Erythroblast (primary cell): ENCODE results near the gene CSMD2.

Experiments
- DNase-seq, 2 experiments: peaks; one replicate each; lab custom pipeline; 2025; lab: John Stamatoyannopoulos, UW
- GATA1 ChIP-seq: IDR thresholded peaks from 2 replicates; pipeline ENCODE4 v1.6.1; 2011; ENCODE audit warnings: low read depth, mild to moderate bottlenecking, control low read depth, low read length, moderate library complexity
- POLR2A ChIP-seq: IDR thresholded peaks from 2 replicates; pipeline ENCODE4 v1.6.1; 2011; ENCODE audit warnings: mild to moderate bottlenecking, low read length

CSMD2 gene

GRCh38 chr1:33578557-33579448 is 586.2 kb downstream of the CSMD2 start:
- TF ChIP-seq POLR2A (no peak), GATA1 (no peak)
- no peak for DNase-seq

- TF ChIP-seq GATA1: no peak
- TF ChIP-seq POLR2A: no peak
- no peak for DNase-seq
These were observed 587.4 kb downstream of the CSMD2 start for GRCh38 chr1:33577663-33578062.

DNA sequence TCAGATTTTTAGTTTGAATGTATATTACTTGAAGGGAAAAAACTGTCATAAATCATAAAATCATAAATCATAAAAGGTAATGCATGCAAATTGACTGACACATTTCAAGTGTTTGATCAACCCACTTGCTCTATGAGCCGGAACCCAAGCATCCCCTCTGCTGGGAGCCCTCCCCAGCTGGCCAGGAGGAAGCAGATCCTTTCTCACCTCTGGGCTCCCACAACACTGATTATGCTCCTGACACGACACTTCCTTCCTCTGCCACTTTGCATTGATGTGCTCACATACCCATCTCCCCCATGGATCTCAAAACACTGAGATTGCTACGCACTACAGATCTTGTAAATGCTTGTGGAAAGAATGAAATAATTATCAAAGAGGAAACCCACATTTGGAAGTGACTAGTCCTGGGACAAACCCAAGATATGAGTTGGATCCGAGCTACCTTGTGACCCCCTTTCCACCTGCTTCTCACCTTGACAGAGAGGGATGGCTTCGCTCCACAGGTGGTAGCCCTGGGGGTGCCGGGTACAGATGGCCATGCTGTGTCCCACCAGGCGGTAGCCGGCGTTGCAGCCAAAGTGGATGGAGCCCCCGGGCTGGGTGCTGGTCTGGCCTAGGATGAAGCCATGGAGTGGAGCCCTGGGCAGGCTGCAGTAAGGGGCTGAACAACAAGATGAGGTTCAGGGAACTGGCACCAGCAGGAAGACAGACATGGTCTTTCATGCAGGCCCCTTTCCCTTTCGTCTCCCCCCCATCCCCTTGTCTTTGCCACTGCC is 588.0 kb downstream of the CSMD2 start:
- TF ChIP-seq GATA1 (no peak), POLR2A (no peak)
- DNase-seq: no peak

GRCh38 chr1:33575324-33575879 is 589.6 kb downstream of the CSMD2 start:
- TF ChIP-seq GATA1: no peak
- no peak for TF ChIP-seq POLR2A
- no peak for DNase-seq

GRCh38 chr1:33573661-33574060 is 591.4 kb downstream of the CSMD2 start:
- DNase-seq: no peak
- TF ChIP-seq POLR2A (no peak), GATA1 (no peak)

GRCh38 chr1:33572387-33572786 is 592.6 kb downstream of the CSMD2 start:
- TF ChIP-seq GATA1 (no peak), POLR2A (no peak)
- DNase-seq: no peak

GRCh38 chr1:33569331-33569730 is 595.7 kb downstream of the CSMD2 start:
- DNase-seq: no peak
- no peak for TF ChIP-seq GATA1
- no peak for TF ChIP-seq POLR2A

DNA sequence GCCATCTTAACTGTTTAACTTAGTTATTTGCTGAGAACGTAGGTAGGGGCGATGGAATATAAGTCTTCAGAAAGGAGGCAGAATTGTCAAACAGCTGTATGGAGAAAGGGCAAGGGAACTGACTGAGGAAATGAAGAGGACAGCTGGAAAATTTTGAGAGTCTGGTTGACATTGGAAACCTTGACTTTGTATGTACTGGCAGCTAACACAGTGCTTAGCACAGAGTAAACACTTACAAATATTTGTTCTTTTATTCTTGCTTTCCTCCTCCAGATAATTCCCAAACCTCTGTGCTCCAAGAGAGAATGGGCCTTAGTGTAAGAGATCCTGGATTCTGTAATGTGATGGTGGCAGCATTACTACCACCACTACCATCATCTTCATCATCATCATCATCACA is 601.3 kb downstream of the CSMD2 start:
- DNase-seq: no peak
- TF ChIP-seq POLR2A (no peak), GATA1 (no peak)

DNA sequence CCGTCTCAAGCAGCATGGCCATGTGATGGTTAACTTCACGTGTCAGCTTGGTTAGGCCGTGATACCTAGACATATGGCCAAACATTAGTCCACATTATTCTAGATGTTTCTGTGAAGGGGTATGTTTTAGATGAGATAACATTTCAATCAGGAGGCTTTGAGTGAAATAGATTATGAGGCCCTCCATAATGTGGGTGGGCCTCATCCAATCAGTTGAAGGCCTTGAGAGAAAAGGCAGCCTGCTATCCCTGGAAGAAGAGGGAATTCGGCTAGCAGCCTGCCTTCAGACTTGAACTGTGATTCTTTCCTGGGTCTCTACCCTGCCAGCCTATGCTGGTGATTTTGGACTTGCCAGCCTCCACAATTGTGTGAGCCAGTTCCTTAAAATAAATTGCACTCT is 602.5 kb downstream of the CSMD2 start:
- DNase-seq: no peak
- TF ChIP-seq POLR2A: no peak
- TF ChIP-seq GATA1: no peak

- TF ChIP-seq POLR2A (no peak), GATA1 (no peak)
These were observed 603.5 kb downstream of the CSMD2 start for GRCh38 chr1:33561576-33561975.

GRCh38 chr1:33560680-33561079 is 604.4 kb downstream of the CSMD2 start:
- no peak for DNase-seq

More at GRCh38 chr1:33561576-33561975, 603.5 kb downstream of the CSMD2 start:
- DNase-seq: no peak

DNA sequence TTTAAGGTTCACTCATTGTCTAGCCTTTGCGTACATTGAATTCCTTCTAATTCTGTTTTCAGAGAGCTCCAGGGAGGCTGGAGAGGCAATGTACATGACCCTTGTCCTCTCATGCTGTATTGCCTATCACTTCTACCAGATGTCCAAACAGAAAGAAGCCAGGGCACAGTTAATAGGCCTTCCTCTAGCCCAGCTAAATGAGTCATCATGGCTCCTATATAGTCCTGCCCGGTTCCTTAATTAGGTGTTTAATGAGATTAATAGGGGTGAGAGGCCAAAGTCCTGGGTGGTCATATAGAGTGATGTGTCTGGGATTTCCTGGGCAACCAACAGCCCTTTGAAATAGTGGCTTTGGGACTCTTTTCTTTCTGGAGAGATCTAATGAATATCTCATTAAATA is 616.3 kb downstream of the CSMD2 start:
- no peak for DNase-seq
- no peak for TF ChIP-seq GATA1
- TF ChIP-seq POLR2A: no peak

More at GRCh38 chr1:33560680-33561079, 604.4 kb downstream of the CSMD2 start:
- TF ChIP-seq POLR2A (no peak), GATA1 (no peak)

- no peak for TF ChIP-seq POLR2A
- DNase-seq: no peak
These were observed 616.7 kb downstream of the CSMD2 start for GRCh38 chr1:33548319-33548718.

- TF ChIP-seq POLR2A (no peak), GATA1 (no peak)
These were observed 617.5 kb downstream of the CSMD2 start for GRCh38 chr1:33547576-33547975.

More at GRCh38 chr1:33547576-33547975, 617.5 kb downstream of the CSMD2 start:
- no peak for DNase-seq
